ENCODE data around the gene DIRAS1.

DNA sequence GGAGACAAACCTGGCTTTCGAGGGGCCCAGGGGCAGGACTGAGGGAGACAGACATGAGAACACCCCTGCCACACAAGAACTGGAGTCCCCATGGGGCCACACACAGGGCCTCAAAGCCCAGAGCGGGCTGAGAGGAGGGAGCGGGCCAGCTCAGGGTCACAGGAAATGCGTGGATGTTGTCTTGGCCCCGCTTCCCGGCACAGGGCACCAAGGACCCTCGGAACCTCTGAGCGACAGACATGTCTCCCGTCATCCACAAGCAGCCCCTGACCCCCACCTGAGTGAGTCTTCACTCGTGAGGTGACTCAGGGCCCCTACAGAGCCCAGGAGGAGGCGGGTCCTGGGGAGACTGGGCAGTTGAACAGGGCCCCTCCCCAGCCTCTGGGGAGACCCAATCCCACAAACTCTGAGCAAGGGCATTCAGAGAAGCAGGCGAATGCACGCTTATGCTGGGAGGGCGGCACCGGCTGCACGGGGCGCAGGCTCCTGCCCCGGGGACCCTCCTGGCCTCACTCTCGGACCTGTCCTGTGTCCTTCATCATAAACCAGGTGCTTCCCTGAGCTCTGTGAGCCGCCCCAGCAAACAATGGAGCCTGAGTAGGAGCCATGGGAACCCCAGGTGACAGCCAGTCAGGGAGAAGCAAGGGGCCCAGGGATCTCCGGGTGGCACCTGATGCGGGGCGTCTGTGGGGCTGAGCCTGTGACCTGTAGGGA, 41.8 kb upstream of the DIRAS1 start:
- TF ChIP-seq CTCF (conservative IDR thresholded peaks at IDR 0.05 in 1 of 2, IDR thresholded peaks at IDR 0.05 in 1 of 2; ENCODE audit: low read depth in 1 of 2, low read length in 2 of 2), result no peak
- TF ChIP-seq EZH2 (IDR thresholded peaks at IDR 0.05; ENCODE audit: low read length, missing control alignments), result no peak

All from fibroblast of lung (primary cell).